Measurements from ENCODE around the gene EXOSC6.

- TF ChIP-seq POLR2AphosphoS5 (IDR thresholded peaks at IDR 0.05; ENCODE audit: low read depth, low read length), result no peak
- TF ChIP-seq SIN3A (IDR thresholded peaks at IDR 0.05; ENCODE audit: borderline replicate concordance, insufficient read depth, low read length), result no peak
- no peak for TF ChIP-seq REST (IDR thresholded peaks at IDR 0.05; ENCODE audit: insufficient read depth in 1 of 2, low read depth in 2 of 2, low read length in 2 of 2)
- TF ChIP-seq TAF1 (IDR thresholded peaks at IDR 0.05; ENCODE audit: borderline replicate concordance, insufficient read depth, low read length), result no peak
- no peak for TF ChIP-seq FOXP2 (optimal IDR thresholded peaks at IDR 0.05; ENCODE audit: borderline replicate concordance, extremely low read depth, extremely low read length, insufficient read depth)
Observed at GRCh38 chr16:70254180-70254964, 2.6 kb upstream of the EXOSC6 start.
